22Rv1 (cell line): ENCODE results near the gene MINAR2.

Experiments used
- H3K27ac ChIP-seq: fragments of 450-650 bp; 2 replicates; pipeline ENCODE4 v1.5.1; 2017
- CTCF ChIP-seq: fragments of 450-650 bp; IDR thresholded peaks from 2 replicates; pipeline ENCODE4 v1.5.1; 2017; ENCODE audit warnings: mild to moderate bottlenecking
- ZFX ChIP-seq: fragments of 450-650 bp; IDR thresholded peaks from 2 replicates; pipeline ENCODE4 v1.6.1; 2017; ENCODE audit warnings: antibody characterized with exemption, borderline replicate concordance

The MINAR2 gene

DNA sequence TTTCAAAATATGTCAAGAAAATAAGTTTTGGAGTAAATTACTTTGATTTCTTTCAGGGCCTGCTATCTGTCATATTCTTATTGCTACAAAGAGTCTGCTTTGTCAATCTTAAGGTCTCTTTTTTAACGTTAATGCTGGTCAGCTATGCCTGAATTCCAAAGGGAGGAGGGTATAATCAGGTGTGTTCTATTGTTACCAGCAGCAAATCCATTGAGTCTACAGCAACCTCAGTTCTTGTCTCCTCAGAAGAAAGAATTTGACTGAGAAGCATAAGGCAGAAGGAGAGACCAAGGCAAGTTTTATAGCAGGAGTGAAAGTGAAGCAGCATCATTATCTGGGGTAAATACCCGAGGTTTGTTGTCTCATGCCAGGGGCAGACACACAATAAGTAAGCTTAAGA is 23.7 kb upstream of the MINAR2 start:
- TF ChIP-seq CTCF, result no peak
- no peak for TF ChIP-seq ZFX
- no peak overlapping the region for H3K27ac ChIP-seq

GRCh38 chr5:129724647-129725046 is 23.2 kb upstream of the MINAR2 start:
- H3K27ac ChIP-seq, result no peak overlapping the region

GRCh38 chr5:129739773-129740172 is 8.1 kb upstream of the MINAR2 start:
- TF ChIP-seq CTCF (no peak), ZFX (no peak)
- H3K27ac ChIP-seq, result no peak overlapping the region

More at GRCh38 chr5:129724647-129725046, 23.2 kb upstream of the MINAR2 start:
- TF ChIP-seq ZFX (no peak), CTCF (no peak)

DNA sequence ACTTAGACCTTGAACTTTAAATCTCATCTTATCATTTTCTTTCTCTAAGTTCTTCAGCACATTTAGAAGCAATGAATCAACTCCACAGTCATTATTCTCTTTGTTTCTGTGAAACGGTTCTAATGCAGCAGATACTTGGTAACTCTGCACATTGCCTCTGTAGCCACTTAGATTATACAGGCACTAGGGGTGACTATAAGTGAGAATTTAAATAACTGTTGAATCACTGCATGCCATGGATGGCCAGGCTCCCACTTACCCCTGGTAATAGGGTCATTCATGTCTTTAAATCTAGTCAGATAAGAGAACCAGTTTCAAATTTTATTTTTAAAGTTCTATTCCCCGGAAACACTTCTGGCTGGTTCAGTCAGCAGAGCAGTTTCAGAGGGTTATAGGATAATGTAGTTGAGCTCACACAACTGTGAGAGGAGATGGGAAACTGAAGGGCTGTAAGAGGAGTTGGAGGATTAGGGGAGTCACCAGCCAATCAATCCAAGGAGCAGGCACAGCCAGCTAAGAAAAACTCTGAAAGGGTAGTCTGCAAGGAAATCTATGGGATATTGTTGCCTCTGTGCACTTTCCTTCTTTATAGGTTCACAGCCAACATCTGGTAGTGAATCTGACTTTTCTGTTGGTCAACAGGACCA is 4.2 kb upstream of the MINAR2 start:
- H3K27ac ChIP-seq, result no peak overlapping the region

GRCh38 chr5:129745997-129746396 is 1.9 kb upstream of the MINAR2 start:
- TF ChIP-seq ZFX (no peak), CTCF (no peak)
- H3K27ac ChIP-seq, result no peak overlapping the region

More for the DNA sequence above, 4.2 kb upstream of the MINAR2 start:
- TF ChIP-seq ZFX (no peak), CTCF (no peak)

DNA sequence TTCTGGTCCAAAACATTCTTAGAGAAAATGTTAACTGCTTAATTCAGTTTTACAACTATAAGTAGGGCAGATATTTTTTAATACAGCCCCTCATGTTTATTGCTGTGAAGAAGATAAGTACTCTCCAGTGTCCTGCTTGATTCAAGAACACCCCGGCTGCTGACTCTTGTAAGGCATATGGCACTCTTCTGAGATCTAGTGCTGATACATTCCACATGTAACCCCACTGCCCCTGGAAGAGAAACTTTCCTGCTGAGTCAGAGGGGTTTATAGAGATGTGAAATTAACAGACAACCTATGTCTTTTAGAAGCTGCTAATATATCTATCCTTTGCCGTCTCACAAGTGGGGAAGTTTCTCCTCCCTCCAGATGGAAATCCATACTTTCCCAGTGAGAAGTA is 1.0 kb upstream of the MINAR2 start:
- no peak overlapping the region for H3K27ac ChIP-seq
- no peak for TF ChIP-seq CTCF
- no peak for TF ChIP-seq ZFX

GRCh38 chr5:129748913-129749880 is 1.3 kb downstream of the MINAR2 start:
- H3K27ac ChIP-seq, result no peak overlapping the region
- TF ChIP-seq CTCF (no peak), ZFX (no peak)
